GM18870 (cell line): ENCODE measurements around the gene ERP44.
"Not testable (repeated sequence)": the region's sequence is repeated elsewhere in the genome, so short reads cannot be mapped to it uniquely, and the experiment has no call there.

Source experiments
- ATAC-seq: cut with Tn5 transposase; IDR thresholded peaks from one replicate; pipeline ENCODE4 v1.9.1; 2021; ENCODE audit warnings: moderate library complexity; ENCODE audit not compliant: unreplicated experiment

The ERP44 gene

GRCh38 chr9:100098887-100099721 is at the start of gene ERP44, which contains the start of gene INVS:
Gene ERP44, minus strand, starts transcription at chr9:100099000. Its CDS starts 160 bp downstream, at chr9:100098840.
Gene INVS, plus strand, starts transcription at chr9:100099243. Its CDS starts 5,279 bp downstream, at chr9:100104522.
- ATAC-seq, result peak; percentile 97

GRCh38 chr9:100145976-100146375 is 47.2 kb upstream of the ERP44 start:
- ATAC-seq, result not testable (repeated sequence)

- ATAC-seq, result not testable (repeated sequence)
These were observed 46.6 kb upstream of the ERP44 start for GRCh38 chr9:100145167-100145934.

GRCh38 chr9:100141862-100142261 is 43.1 kb upstream of the ERP44 start:
- ATAC-seq, result not testable (repeated sequence)

GRCh38 chr9:100140303-100140702 is 41.5 kb upstream of the ERP44 start:
- ATAC-seq, result not testable (repeated sequence)

- ATAC-seq, result not testable (repeated sequence)
These were observed 38.0 kb upstream of the ERP44 start for GRCh38 chr9:100136799-100137198.

- no peak for ATAC-seq
These were observed 35.9 kb upstream of the ERP44 start for GRCh38 chr9:100134731-100135130.

- ATAC-seq, result no peak
These were observed 33.2 kb upstream of the ERP44 start for GRCh38 chr9:100131875-100132430.

- no peak for ATAC-seq
These were observed 32.4 kb upstream of the ERP44 start for GRCh38 chr9:100131216-100131615.

- ATAC-seq, result no peak
These were observed 31.0 kb upstream of the ERP44 start for GRCh38 chr9:100129772-100130171.

GRCh38 chr9:100126423-100126822 is 27.6 kb upstream of the ERP44 start:
- ATAC-seq, result no peak

- ATAC-seq, result no peak
These were observed 27.1 kb upstream of the ERP44 start for GRCh38 chr9:100125910-100126309.

GRCh38 chr9:100125236-100125635 is 26.4 kb upstream of the ERP44 start:
- ATAC-seq, result no peak

GRCh38 chr9:100120286-100120685 is 21.5 kb upstream of the ERP44 start:
- no peak for ATAC-seq

GRCh38 chr9:100117316-100117715 is 18.5 kb upstream of the ERP44 start:
- no peak for ATAC-seq

GRCh38 chr9:100112677-100113336 is 14.0 kb upstream of the ERP44 start:
- ATAC-seq, result no peak

- ATAC-seq, result no peak
These were observed 12.4 kb upstream of the ERP44 start for GRCh38 chr9:100111235-100111634.

GRCh38 chr9:100108559-100108958 is 9.8 kb upstream of the ERP44 start:
- ATAC-seq, result no peak

GRCh38 chr9:100106616-100107015 is 7.8 kb upstream of the ERP44 start:
- ATAC-seq, result no peak

GRCh38 chr9:100105861-100106260 is 7.1 kb upstream of the ERP44 start:
- ATAC-seq, result no peak

- no peak for ATAC-seq
These were observed 5.5 kb upstream of the ERP44 start for GRCh38 chr9:100104314-100104713.
